SK-N-SH (cell line): ENCODE measurements around the gene PIP5KL1.

Source experiments
- RAD21 ChIP-seq: IDR thresholded peaks from 2 replicates; pipeline ENCODE4 v1.6.1; 2012; ENCODE audit warnings: mild to moderate bottlenecking, low read length
- RXRA ChIP-seq: IDR thresholded peaks from 2 replicates; pipeline ENCODE4 v1.4.0; 2012; ENCODE audit warnings: low read depth, mild to moderate bottlenecking, borderline replicate concordance
- TF ChIP-seq, protein P1 (sequence below): IDR thresholded peaks from 2 replicates; pipeline ENCODE4 v1.4.0; 2012; ENCODE audit warnings: low read depth
- TF ChIP-seq, protein P2 (sequence below): fragments of 200-600 bp; sonication (generic); IDR thresholded peaks from 2 replicates; pipeline ENCODE4 v1.6.1; 2017; ENCODE audit warnings: antibody characterized with exemption, mild to moderate bottlenecking, moderate library complexity

DNA sequence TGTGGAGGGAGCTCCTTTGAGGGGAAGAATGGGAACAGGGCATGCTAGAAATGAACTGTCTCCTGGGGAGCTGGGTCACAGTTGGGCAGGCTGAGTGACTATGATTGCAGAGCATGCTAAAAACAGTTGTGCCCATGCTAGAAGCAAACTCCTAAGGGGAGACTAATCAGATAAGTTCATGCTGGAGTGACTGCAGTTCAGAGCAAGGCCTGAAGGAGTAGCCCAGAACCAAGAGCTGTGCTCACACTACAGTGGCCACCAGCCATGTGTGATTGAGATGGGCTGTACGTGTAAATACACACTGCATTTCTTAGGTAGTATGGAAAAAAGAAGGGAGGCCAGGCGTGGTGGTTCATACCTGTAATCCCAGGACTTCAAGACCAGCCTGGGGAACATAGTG, 42.8 kb downstream of the PIP5KL1 start:
- TF ChIP-seq RXRA, result no peak
- TF ChIP-seq, protein P1, sequence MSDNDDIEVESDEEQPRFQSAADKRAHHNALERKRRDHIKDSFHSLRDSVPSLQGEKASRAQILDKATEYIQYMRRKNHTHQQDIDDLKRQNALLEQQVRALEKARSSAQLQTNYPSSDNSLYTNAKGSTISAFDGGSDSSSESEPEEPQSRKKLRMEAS, result no peak
- TF ChIP-seq, protein P2, sequence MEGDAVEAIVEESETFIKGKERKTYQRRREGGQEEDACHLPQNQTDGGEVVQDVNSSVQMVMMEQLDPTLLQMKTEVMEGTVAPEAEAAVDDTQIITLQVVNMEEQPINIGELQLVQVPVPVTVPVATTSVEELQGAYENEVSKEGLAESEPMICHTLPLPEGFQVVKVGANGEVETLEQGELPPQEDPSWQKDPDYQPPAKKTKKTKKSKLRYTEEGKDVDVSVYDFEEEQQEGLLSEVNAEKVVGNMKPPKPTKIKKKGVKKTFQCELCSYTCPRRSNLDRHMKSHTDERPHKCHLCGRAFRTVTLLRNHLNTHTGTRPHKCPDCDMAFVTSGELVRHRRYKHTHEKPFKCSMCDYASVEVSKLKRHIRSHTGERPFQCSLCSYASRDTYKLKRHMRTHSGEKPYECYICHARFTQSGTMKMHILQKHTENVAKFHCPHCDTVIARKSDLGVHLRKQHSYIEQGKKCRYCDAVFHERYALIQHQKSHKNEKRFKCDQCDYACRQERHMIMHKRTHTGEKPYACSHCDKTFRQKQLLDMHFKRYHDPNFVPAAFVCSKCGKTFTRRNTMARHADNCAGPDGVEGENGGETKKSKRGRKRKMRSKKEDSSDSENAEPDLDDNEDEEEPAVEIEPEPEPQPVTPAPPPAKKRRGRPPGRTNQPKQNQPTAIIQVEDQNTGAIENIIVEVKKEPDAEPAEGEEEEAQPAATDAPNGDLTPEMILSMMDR, result no peak
- TF ChIP-seq RAD21, result no peak
